ENCODE results near the gene GLO1. TPM values are rescaled to one million over a fixed set of nuclear protein-coding genes. Genes with fewer than 3 reads are reported as not detected.

GLO1 gene
- total RNA-seq, 2 experiments from 2014 or later = 88.8 to 90.7 TPM

DNA sequence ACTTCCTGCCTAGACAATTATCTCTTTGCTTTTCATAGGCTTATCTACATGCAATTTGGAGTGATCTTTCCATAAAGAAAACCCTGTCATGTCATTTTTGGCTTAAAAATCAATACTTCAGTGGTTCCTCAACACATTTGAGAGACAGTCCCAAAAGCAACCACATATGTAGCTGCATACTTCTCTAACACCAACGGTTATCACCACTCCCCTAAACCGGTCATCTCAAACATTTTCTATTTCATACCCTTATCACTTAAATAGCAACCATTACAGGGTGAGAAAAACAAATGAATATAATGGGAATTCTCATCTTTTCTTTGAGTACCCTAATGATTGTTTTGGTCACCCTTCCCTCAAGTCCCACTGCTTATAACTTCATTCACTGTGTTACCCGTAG lies 5.1 kb downstream of the GLO1 start:
- no peak for DNase-seq
- Mint-ChIP-seq H3K9me3 (peaks cover 14% of the 10 kb centered on the region), H3K36me3 (peaks cover 68% of the 10 kb centered on the region), H3K27ac (no peak overlapping the region), H3K4me1 (peaks cover 39% of the 10 kb centered on the region), H3K27me3 (no peaks in the 10 kb centered on the region), H3K4me3 (peak overlapping the region; percentile 7)
- ATAC-seq (ENCODE audit: low read depth) = no peak
- POLR2A ChIA-PET = no interaction called here

DNA sequence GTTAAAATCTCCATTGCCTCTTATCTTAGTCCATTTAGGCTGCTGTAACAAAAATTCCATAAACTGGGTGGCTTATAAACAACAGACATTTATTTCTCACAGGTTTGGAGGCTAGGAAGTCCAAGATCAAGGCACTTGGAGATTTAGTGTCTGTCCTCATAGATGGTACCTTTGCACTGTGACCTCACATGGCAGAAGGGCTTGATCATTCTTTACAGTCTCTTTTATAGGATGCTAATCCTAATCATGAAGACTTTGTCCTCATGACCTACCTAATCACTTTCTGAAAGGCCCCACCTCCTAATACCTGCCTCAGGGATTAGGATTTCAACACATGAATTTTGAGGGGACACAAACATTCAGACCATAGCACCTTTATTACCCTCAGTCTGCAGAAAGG lies 6.6 kb downstream of the GLO1 start:
- H3K27me3 Mint-ChIP-seq = no peaks in the 10 kb centered on the region
- peaks cover 33% of the 10 kb centered on the region for H3K4me1 Mint-ChIP-seq
- no peak for DNase-seq
- peaks cover 13% of the 10 kb centered on the region for H3K9me3 Mint-ChIP-seq
- peaks cover 61% of the 10 kb centered on the region for H3K36me3 Mint-ChIP-seq
- no peak overlapping the region for H3K27ac Mint-ChIP-seq
- POLR2A ChIA-PET = no interaction called here
- no peak for ATAC-seq (ENCODE audit: low read depth)
- H3K4me3 Mint-ChIP-seq = no peak overlapping the region

DNA sequence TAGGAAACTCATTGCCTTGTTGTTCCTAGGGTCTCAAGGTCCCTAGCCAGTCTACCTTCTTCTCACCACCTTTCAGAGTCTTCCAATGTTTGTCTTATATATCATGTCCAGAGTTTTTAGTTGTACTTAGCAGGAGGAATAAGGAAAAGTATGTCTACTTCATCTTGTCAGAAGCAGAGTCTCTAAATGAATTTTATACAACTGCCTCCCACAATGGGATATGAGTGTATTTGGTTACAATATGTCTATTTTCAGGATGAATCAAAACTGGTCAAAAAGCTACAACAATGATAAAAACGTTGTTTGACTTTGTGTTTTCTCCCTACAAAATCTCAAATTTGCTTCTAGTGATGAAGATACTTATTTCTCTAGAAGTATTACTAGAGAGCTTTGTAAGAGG lies 7.0 kb downstream of the GLO1 start:
- Mint-ChIP-seq H3K4me3 (no peak overlapping the region), H3K9me3 (peaks cover 13% of the 10 kb centered on the region), H3K27ac (no peak overlapping the region), H3K27me3 (no peaks in the 10 kb centered on the region), H3K4me1 (peaks cover 29% of the 10 kb centered on the region), H3K36me3 (peaks cover 58% of the 10 kb centered on the region)
- POLR2A ChIA-PET = no interaction called here
- DNase-seq (no peak), ATAC-seq (ENCODE audit: low read depth) (no peak)

DNA sequence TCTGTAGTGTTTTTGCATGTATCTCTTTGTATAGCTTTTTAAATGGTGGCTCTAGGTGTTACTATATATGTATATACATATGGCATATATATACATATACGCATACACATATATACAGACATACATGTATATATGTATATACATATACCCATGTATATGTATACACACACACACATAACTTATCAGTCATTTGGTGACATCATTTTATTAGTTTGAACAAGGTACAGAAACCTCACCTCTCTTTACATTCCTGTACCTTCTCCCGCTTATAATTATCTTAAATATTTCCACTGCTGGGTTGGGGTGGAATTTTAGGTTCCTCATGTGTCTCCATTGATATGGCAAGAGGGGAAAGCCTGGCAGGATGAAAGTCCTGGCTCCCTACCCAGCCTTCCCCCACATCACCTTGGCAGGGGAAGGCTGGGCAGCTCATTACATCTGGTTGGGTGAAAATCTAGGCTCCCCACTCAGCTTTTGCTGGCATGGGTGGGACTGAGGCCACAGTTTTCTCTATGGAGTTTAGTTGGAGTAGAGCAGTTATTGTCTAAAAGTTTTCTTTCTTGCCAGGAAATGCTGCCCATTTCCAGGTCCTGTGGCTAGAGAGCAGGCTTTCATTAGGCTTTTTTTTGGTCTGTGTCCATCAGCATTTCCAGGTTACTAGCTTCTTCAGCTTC lies 7.6 kb downstream of the GLO1 start:
- Mint-ChIP-seq H3K9me3 (peaks cover 11% of the 10 kb centered on the region), H3K4me3 (no peak overlapping the region), H3K36me3 (peaks cover 53% of the 10 kb centered on the region), H3K27ac (no peak overlapping the region), H3K27me3 (no peaks in the 10 kb centered on the region), H3K4me1 (peaks cover 28% of the 10 kb centered on the region)
- POLR2A ChIA-PET = no interaction called here
- DNase-seq (no peak), ATAC-seq (ENCODE audit: low read depth) (no peak)

DNA sequence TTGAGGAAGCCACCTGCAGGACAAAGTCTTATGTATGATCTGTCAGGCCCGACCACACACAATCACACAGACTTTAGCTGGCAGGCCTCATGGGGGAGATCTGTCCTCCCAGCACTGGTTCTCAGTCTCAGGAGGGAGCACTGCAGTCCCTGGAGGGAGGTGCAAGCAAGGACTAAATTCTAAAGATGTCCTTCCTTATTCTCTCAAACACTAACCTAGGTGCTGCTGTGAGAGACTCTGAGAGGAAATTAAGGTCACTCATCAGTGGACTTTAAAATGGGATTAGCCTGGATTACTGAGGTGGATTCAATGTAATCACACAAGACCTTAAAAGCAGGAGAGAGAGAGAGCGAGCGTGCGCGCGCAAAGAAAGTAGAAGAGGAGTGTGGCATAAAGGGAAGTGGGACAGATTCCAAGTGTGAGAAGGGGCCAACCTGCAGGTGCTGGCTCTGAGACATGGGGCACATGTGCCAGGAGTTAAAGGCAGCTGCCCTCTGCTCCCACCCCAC lies 14.3 kb downstream of the GLO1 start:
- Mint-ChIP-seq H3K36me3 (peaks cover 27% of the 10 kb centered on the region), H3K4me1 (peaks cover 29% of the 10 kb centered on the region), H3K4me3 (no peak overlapping the region), H3K27ac (peak overlapping the region; percentile 26), H3K9me3 (no peaks in the 10 kb centered on the region), H3K27me3 (no peaks in the 10 kb centered on the region)
- ATAC-seq (ENCODE audit: low read depth) = peak; percentile 60
- POLR2A ChIA-PET = no interaction called here
- no peak for DNase-seq

DNA sequence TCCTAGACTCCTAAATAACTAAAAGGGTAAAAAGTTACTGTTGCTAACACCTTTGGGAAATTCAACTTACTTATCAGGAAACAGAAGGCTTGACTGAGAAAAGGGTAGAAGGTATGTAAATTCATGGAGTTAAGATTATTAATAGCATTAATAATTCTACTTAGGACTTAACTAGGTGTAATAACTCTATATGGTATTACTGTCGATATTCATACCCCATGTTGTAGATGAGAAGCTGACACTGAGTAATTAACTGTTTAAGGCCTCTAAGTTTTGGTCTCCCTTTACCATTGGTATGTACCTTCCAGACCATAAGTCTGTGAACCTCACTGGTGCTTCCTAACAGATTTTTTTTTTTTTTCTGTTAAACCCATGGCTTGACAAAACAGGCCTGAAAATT lies 15.4 kb downstream of the GLO1 start:
- Mint-ChIP-seq H3K9me3 (no peaks in the 10 kb centered on the region), H3K4me1 (peaks cover 29% of the 10 kb centered on the region), H3K4me3 (no peak overlapping the region), H3K27me3 (no peaks in the 10 kb centered on the region), H3K27ac (no peak overlapping the region), H3K36me3 (peaks cover 25% of the 10 kb centered on the region)
- DNase-seq (no peak), ATAC-seq (ENCODE audit: low read depth) (no peak)
- POLR2A ChIA-PET = no interaction called here

DNA sequence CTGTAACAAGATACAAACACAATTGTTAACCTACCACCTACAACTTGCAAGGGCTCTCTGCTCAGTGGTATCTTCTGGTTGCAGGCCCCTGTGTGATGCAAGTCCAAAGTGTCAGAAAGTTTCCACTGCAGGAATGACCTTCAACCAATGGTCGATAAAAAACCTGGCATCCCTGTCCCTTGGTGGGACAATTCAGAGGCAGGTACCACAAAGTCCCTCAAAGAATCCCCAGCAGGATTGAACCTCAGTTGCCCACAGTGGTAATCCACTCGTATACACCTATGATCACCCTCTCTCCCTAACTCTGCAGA lies 15.9 kb downstream of the GLO1 start:
- peaks cover 25% of the 10 kb centered on the region for H3K36me3 Mint-ChIP-seq
- H3K4me1 Mint-ChIP-seq = peaks cover 29% of the 10 kb centered on the region

DNA sequence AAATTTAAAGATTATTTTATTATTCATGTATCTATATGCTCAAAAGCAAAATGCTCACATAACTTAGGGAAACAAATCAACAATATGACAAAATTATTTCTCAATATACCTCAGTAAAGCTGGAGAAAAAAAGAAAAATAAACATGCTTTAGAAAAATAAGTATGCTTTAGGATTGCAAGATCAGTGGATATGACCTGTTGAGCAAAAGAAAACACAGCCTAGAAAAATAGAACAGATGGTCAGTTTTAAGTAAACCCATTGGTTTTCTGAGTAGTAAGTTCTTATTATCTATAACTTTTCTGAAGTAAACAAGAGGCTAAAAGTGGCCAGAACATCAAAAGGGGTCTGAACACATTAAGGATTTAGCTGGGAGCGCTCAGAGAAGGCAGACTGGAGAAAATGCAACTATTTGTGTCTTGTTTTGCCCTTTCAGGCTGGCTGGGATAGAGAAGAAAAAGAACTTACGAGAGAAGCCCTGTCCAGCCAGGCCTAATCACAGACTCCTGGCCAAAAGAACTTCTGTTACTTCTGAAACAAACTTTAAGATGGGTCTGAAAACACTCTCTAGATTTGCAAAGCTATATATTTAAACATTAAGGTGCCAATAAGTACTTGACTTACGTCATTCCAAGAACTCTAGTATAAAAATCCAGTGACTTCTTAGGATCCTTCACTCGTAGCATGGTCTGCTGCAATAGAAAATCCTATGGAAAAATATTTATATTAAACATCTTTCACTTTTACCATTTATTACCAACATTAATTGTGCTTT lies 16.5 kb downstream of the GLO1 start:
- Mint-ChIP-seq H3K27me3 (no peaks in the 10 kb centered on the region), H3K27ac (no peak overlapping the region), H3K9me3 (no peaks in the 10 kb centered on the region), H3K4me3 (no peak overlapping the region), H3K4me1 (peaks cover 24% of the 10 kb centered on the region), H3K36me3 (peaks cover 29% of the 10 kb centered on the region)
- ATAC-seq (ENCODE audit: low read depth) = no peak
- POLR2A ChIA-PET = no interaction called here
- DNase-seq = no peak

More for the DNA sequence above, 15.9 kb downstream of the GLO1 start:
- POLR2A ChIA-PET = no interaction called here
- no peak overlapping the region for H3K4me3 Mint-ChIP-seq
- ATAC-seq (ENCODE audit: low read depth) (no peak), DNase-seq (no peak)
- H3K27me3 Mint-ChIP-seq = no peaks in the 10 kb centered on the region
- no peaks in the 10 kb centered on the region for H3K9me3 Mint-ChIP-seq
- no peak overlapping the region for H3K27ac Mint-ChIP-seq

DNA sequence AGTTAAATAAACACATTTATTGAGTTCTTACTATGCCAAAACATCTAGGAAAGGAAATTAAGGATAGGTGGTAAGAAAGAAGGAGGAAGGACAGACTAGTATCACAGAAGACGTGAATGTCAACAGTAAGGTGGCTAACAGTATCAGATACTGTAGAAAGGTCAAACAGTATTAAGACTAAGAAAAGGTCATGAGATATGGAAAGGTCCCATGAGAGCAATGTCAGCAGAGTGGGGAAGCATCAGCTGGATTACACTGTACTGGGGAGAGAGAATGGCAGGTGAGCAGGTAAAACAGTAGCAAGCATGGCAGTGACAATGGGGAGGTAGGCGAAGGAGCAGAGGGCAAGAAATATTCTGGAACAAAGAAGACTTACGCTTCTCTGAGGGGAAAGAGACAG lies 18.0 kb downstream of the GLO1 start:
- POLR2A ChIA-PET = no interaction called here
- ATAC-seq (ENCODE audit: low read depth) (no peak), DNase-seq (no peak)
- Mint-ChIP-seq H3K27ac (no peak overlapping the region), H3K9me3 (no peaks in the 10 kb centered on the region), H3K27me3 (no peaks in the 10 kb centered on the region), H3K4me1 (peaks cover 24% of the 10 kb centered on the region), H3K4me3 (no peak overlapping the region), H3K36me3 (peaks cover 29% of the 10 kb centered on the region)

DNA sequence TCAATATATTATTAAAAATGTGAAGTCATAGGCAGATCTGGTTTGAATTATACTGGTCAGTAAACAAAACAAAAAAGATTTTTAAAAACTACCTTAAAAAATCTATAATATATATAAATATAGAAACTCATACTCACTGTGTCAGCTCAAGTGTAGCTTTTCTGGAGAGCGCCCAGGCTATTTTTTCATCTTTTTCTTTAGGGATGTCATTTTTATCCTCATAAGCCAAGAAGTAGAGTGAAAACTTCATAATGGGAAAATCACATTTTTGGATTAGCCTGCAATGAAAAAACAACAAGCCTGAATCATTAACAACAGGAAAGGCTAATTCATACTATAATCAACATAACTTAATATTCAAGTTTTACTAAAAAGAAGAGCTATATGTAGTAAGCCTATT lies 18.7 kb downstream of the GLO1 start:
- H3K36me3 Mint-ChIP-seq = peaks cover 28% of the 10 kb centered on the region
- H3K27ac Mint-ChIP-seq = no peak overlapping the region
- H3K9me3 Mint-ChIP-seq = no peaks in the 10 kb centered on the region
- H3K27me3 Mint-ChIP-seq = no peaks in the 10 kb centered on the region
- no peak overlapping the region for H3K4me3 Mint-ChIP-seq
- POLR2A ChIA-PET = no interaction called here
- no peak for DNase-seq
- H3K4me1 Mint-ChIP-seq = peaks cover 21% of the 10 kb centered on the region
- no peak for ATAC-seq (ENCODE audit: low read depth)

DNA sequence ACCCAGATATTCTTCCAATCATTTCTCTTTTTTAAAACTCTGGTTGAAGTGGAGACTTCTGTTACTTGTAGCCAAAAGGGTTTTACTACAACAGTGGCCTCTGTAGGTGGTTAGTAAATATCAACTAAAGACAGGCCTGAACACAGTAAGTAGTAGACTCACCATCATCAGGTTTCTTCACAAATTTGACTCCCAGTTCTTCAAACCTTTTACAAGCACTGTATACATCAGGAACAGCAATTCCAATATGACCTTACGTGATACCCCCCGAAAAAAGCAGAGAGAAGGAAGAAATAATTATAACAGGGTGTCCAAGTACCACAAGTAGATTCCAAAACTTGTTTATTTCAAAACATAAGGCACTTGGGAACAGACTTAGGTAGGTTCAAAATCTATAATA lies 21.1 kb downstream of the GLO1 start:
- POLR2A ChIA-PET = no interaction called here

DNA sequence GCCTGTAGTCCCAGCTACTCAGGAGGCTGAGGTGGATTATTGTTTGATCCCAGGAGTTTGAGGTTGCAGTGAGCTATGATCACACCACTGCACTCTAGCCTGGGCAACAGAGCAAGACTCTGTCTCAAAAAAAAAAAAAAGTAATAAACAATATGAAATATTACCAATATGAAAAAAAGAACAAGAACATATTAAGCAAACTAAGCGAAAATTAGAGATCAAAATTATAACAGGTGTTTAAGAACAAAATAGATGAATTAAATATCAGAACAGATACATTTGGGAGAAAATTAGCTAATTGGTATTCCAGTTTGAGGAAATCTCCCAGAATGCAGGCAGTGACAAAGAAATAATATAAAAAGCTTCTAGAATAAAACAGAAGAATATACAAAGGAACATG lies 23.3 kb downstream of the GLO1 start:
- Mint-ChIP-seq H3K4me1 (peaks cover 8% of the 10 kb centered on the region), H3K36me3 (peaks cover 43% of the 10 kb centered on the region), H3K9me3 (no peaks in the 10 kb centered on the region), H3K4me3 (no peak overlapping the region), H3K27ac (no peak overlapping the region), H3K27me3 (no peaks in the 10 kb centered on the region)
- POLR2A ChIA-PET = no interaction called here
- ATAC-seq (ENCODE audit: low read depth) = no peak
- no peak for DNase-seq

More for the DNA sequence above, 21.1 kb downstream of the GLO1 start:
- H3K36me3 Mint-ChIP-seq = peaks cover 32% of the 10 kb centered on the region
- H3K4me3 Mint-ChIP-seq = no peak overlapping the region
- ATAC-seq (ENCODE audit: low read depth) = no peak
- H3K4me1 Mint-ChIP-seq = peaks cover 12% of the 10 kb centered on the region
- no peak for DNase-seq
- no peaks in the 10 kb centered on the region for H3K9me3 Mint-ChIP-seq
- no peak overlapping the region for H3K27ac Mint-ChIP-seq
- no peaks in the 10 kb centered on the region for H3K27me3 Mint-ChIP-seq

DNA sequence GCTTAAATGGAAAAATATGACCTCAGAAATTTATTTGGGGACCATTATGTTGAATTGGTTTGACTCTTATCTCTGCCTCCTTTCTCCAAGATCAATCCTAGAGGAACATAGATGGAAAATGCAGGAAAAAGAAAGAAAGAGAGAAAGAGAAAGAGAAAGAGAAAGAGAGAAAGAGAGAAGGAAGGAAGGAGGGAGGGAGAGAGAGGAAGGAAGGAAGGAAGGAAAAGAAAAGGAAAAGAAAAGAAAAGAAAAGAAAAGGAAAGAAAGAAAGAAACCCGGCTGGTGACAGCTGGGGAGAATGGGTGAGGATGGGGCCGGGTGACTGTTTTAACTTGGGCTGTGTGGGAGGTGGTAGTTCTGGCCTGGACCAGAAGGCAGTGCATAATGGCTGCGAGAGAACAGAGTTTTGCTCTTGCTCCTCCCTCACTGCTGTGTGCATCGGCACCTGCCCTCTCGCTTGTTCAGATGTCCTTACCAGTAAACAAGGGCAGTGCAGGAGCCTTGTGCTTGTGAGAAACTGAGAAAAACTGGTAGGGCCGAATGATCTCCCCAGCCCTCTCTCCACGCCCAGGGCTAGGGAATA lies 24.7 kb downstream of the GLO1 start:
- Mint-ChIP-seq H3K36me3 (peaks cover 53% of the 10 kb centered on the region), H3K4me1 (peaks cover 19% of the 10 kb centered on the region), H3K27me3 (no peaks in the 10 kb centered on the region), H3K9me3 (peaks cover 3% of the 10 kb centered on the region), H3K27ac (peak overlapping the region; percentile 65), H3K4me3 (no peak overlapping the region)
- POLR2A ChIA-PET = no interaction called here
- no peak for ATAC-seq (ENCODE audit: low read depth)
- DNase-seq = no peak

DNA sequence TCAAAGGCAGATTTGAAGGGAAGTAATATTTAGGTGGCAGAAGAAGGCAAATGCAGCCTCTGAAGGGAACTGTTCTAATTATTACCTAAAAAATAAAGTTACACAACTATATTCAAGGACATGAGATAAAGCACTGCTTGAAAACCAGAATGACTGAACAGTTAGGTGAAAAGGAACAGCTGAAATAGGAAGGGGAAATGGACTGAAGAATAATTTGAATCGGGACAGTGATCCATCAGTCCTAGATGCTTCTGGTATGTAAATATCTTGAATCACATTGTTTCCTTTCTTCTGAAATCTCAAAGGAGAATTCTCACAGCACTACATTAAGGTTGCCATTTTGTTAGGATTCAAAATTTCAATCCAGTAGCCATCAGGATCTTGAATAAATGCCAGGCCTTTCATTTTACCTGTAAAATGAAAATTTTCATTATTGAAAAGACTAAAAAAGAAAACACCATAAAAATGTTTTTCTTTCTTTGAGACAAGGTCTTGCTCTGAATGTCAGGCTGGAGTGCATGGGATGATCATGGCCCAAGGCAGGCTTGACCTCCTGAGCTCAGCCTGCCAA lies 25.9 kb downstream of the GLO1 start:
- ATAC-seq (ENCODE audit: low read depth) (no peak), DNase-seq (no peak)
- Mint-ChIP-seq H3K27me3 (no peaks in the 10 kb centered on the region), H3K4me3 (no peak overlapping the region), H3K27ac (no peak overlapping the region), H3K9me3 (peaks cover 3% of the 10 kb centered on the region), H3K36me3 (peaks cover 50% of the 10 kb centered on the region), H3K4me1 (peaks cover 23% of the 10 kb centered on the region)
- POLR2A ChIA-PET = no interaction called here
